Measurements from ENCODE around the gene MRPS7. TPM values are rescaled to one million over a fixed set of nuclear protein-coding genes. Genes with fewer than 3 reads are reported as not detected.

The MRPS7 gene
- total and polyA plus RNA-seq, 10 of the 15 experiments (the other 5 are each of a cell fraction or from before 2014, with no cell fraction given): 88.4 to 217 (median 109) TPM

GRCh38 chr17:75277664-75278071, 16.0 kb downstream of the MRPS7 start:
- H3K4me1 ChIP-seq (ENCODE audit: control insufficient read depth, insufficient read depth, low read length): peaks cover 7% of the 10 kb centered on the region
- H3K9me3 ChIP-seq (replicated peaks; ENCODE audit: control insufficient read depth, insufficient read depth, low read length): no peaks in the 10 kb centered on the region
- ChIA-PET SMC1A (ENCODE audit: uncharacterized antibody, unreplicated experiment) (interaction anchor here (0.8 kb wide), 1 partner anchor 75 kb away, joined by 3 read pairs; no protein-coding TSS in a partner anchor), RAD21 (ENCODE audit: unreplicated experiment) (interaction anchor here (1.1 kb wide), 1 partner anchor 12 kb away, joined by 3 read pairs; the partner anchor contains the start of gene SLC25A19), POLR2A (interaction anchor here (1.1 kb wide), 1 partner anchor 9 kb away, joined by 3 read pairs; no protein-coding TSS in a partner anchor), CTCF (interaction anchor here (1.6 kb wide), 1 partner anchor 324 kb away, joined by 3 read pairs; no protein-coding TSS in a partner anchor)
- H3K79me2 ChIP-seq (ENCODE audit: control insufficient read depth, insufficient read depth, low read length): peaks cover 3% of the 10 kb centered on the region
- intact Hi-C loops (cut with micrococcal nuclease; ENCODE audit: unreplicated experiment): no loop called here
- no peak overlapping the region for H3K4me3 ChIP-seq
- no peak overlapping the region for H2AFZ ChIP-seq (ENCODE audit: control insufficient read depth, low read depth, low read length)
- no peak overlapping the region for H3K9ac ChIP-seq (ENCODE audit: control insufficient read depth, insufficient read depth, low read length)
- TF ChIP-seq FOXK2 (IDR thresholded peaks at IDR 0.05) (no peak), SMARCA5 (IDR thresholded peaks at IDR 0.05) (no peak), USF2 (IDR thresholded peaks at IDR 0.05; ENCODE audit: borderline replicate concordance, low read depth, low read length) (no peak), LARP7 (IDR thresholded peaks at IDR 0.05) (no peak), RUNX3 (IDR thresholded peaks at IDR 0.05; ENCODE audit: low read length) (no peak), ZNF207 (IDR thresholded peaks at IDR 0.05; ENCODE audit: borderline replicate concordance) (no peak), ZBTB4 (CRISPR knock-in tag; IDR thresholded peaks at IDR 0.05) (no peak), EP300 (IDR thresholded peaks at IDR 0.05; ENCODE audit: borderline replicate concordance in 1 of 2, control insufficient read depth in 1 of 2, low read depth in 2 of 2, low read length in 2 of 2) (no peak), KLF5 (IDR thresholded peaks at IDR 0.05; ENCODE audit: partially characterized antibody) (no peak), IRF5 (IDR thresholded peaks at IDR 0.05; ENCODE audit: borderline replicate concordance) (no peak), FOXM1 (IDR thresholded peaks at IDR 0.05; ENCODE audit: low read depth, low read length) (no peak), ATF7 (IDR thresholded peaks at IDR 0.05; ENCODE audit: low read depth) (no peak)
- TF ChIP-seq, protein P1, sequence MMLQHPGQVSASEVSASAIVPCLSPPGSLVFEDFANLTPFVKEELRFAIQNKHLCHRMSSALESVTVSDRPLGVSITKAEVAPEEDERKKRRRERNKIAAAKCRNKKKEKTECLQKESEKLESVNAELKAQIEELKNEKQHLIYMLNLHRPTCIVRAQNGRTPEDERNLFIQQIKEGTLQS (IDR thresholded peaks at IDR 0.05; ENCODE audit: borderline replicate concordance, extremely low read depth, low read depth, low read length): no peak
- TF ChIP-seq, protein P2, sequence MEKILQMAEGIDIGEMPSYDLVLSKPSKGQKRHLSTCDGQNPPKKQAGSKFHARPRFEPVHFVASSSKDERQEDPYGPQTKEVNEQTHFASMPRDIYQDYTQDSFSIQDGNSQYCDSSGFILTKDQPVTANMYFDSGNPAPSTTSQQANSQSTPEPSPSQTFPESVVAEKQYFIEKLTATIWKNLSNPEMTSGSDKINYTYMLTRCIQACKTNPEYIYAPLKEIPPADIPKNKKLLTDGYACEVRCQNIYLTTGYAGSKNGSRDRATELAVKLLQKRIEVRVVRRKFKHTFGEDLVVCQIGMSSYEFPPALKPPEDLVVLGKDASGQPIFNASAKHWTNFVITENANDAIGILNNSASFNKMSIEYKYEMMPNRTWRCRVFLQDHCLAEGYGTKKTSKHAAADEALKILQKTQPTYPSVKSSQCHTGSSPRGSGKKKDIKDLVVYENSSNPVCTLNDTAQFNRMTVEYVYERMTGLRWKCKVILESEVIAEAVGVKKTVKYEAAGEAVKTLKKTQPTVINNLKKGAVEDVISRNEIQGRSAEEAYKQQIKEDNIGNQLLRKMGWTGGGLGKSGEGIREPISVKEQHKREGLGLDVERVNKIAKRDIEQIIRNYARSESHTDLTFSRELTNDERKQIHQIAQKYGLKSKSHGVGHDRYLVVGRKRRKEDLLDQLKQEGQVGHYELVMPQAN (conservative IDR thresholded peaks at IDR 0.05): no peak
- H3K4me2 ChIP-seq (ENCODE audit: control insufficient read depth, insufficient read depth): no peak overlapping the region
- in situ Hi-C loops (cut with MboI): no loop called here
- no peak for DNase-seq (ENCODE audit: low read depth, low spot score)
- H4K20me1 ChIP-seq (ENCODE audit: control insufficient read depth, insufficient read depth): no peaks in the 10 kb centered on the region
- no peak for FAIRE-seq
- WGBS (ENCODE audit: insufficient coverage, insufficient replicate concordance, low lambda C conversion rate, missing lambda C conversion rate): 92% methylated on average over 6 of the region's 6 CpGs
- H3K36me3 ChIP-seq (ENCODE audit: control insufficient read depth in 2 of 2, insufficient read depth in 2 of 2, low read length in 1 of 2): peaks cover 15 to 18% of the 10 kb centered on the region in 2 experiments; a peak in 3 of 4 replicates
- no peak for ATAC-seq
- BruUV-seq (replicated peaks): no TSS peak
- no peaks in the 10 kb centered on the region for H3K27me3 ChIP-seq (replicated peaks in 1 of 2; ENCODE audit: control insufficient read depth in 2 of 2, insufficient read depth in 2 of 2, low read length in 1 of 2)
- no peak overlapping the region for H3K27ac ChIP-seq (ENCODE audit: control insufficient read depth, insufficient read depth)
